ENCODE data around the gene AP1AR.
"Not testable (repeated sequence)": the region's sequence is repeated elsewhere in the genome, so short reads cannot be mapped to it uniquely, and the experiment has no call there.

The AP1AR gene

DNA sequence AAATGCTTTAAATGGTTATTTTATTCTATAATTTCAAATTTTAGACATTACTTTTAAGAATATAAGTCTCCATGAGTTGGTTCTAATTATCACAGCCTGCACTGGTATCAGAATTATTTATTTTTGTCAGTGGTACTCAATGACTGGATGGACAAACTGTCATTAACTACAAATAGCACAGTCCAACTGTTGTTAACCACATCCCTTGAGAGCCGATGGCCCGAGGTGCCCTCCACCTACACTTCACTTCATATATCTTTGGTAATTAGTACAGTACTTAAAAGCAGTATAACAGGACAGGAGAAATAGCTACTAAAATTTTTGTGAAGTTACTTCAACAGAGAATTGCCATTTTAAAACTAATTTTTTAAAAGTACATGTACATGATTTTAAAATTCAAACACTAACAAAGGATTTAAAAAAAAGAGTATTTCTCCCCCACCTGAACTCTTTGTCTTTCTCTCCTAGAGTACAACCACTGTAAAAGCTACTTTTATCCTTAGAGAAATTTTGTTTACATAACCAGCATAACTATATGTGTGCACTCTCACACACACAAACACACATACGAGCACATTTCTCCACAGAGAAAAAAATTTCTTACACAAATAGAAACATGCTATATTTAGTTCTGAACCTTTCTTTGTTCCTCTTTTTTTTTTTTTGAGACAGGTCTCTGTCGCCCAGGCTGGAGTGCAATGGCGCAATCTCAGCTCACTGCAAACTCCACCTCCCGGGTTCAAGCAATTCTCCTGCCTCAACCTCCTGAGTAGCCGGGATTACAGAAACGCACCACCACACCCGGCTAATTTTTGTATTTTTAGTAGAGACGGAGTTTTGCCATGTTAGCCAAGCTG lies 47.7 kb downstream of the AP1AR start:
- no peak for DNase-seq (ENCODE audit: low read depth)

DNA sequence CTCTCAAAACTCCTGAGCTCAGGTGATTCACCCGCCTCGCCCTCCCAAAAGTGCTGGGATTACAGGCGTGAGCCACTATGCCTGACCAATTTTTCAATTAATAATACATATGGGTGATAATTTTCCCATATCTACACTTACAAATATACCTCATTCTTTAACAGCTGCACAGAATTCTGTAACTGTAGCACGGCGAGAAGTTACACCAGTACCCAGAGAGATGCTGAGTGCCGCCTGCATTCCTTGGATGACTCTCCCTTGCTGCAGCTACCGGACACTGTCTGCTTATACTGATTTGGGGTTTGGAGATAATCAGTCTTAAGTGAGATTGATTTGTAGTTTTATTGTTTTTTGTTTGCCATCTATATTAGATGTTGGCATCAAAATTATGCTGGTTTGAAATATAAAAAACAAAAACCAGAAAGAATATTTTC lies 48.3 kb downstream of the AP1AR start:
- no peak for DNase-seq (ENCODE audit: low read depth)

DNA sequence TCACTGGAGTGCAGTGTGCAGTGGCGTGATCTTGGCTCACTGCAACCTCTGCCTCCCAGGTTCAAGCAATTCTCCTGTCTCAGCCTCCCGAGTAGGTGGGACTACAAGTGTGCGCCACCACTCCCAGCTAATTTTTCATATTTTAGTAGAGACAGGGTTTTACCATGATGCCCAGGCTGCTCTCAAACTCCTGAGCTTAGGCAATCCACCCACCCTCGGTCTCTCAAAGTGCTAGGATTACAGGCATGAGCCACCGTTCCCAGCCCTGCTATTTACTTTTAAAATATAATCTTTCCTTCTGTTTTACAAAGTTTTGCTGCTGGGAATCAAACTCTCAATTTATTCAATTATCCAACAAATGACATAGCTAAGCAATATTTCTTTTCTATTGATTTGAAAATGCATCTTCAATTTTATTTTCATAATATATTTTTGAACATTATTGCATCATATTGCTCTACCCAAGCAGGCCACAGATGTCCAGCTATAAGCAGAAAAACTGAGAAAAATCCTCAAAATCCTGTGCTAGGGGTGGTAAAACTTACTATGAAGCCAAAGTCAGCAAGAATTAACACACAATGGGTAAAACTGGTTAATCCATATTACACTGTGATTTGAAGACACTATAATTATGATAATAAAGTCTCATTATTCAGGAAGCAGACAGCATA lies 48.9 kb downstream of the AP1AR start:
- no peak for DNase-seq (ENCODE audit: low read depth)

DNA sequence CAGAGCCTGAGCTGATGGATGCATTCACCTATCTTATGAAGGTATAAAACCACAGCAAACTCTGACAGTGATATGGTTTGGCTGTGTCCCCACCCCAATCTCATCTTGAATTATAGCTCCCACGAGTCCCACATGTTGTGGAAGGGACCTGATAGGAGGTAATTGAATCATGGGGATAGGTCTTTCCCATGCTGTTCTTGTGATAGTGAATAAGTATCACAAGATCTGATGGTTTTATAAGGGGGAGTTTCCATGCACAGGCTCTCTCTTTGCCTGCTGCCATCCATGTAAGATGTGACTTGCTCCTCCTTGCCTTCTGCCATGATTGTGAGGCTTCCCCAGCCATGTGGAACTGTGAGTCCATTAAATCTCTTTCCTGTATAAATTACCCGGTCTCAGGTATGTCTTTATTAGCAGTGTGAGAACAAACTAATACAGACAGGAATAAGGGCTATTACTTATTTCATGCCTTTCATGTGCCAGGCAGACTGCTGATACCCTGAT lies 50.4 kb downstream of the AP1AR start:
- not testable (repeated sequence) for DNase-seq (ENCODE audit: low read depth)

DNA sequence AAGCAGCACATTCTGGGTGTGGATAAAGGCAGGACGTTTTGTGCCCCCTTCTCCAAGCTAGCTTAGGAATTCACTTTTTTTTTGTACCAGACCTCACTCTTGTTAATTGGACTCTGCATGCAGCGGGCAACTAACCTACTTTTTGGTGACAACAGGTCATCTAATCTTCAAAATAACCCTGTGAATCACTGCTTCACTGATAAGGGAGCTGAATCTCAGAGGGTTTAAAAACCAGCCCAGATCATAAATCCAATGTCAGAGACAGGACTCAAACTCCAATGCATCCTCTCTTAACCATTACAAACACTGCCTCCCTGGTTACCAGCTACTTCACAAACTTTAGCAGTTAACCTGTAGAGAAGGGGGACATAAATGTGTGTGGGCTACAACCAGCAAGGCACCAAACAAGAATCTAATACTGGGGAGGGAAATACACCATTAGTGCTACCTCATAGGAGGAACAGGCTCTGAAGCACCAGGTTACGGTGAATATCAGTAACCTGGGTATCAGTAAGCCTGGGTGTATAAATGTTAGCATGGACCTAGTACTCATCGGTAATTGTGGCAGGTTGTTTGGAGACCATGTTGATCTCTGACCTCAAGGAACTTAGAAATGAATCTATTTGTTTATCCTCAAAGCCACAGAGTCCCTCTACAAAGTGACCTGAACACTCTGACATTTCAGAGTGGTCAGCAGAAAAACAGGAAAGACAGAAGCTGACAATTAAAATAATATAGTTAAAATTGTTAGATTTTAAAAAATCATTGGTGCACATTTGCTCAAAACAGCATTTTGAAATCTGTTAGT lies 51.5 kb downstream of the AP1AR start:
- DNase-seq (ENCODE audit: low read depth): no peak

DNA sequence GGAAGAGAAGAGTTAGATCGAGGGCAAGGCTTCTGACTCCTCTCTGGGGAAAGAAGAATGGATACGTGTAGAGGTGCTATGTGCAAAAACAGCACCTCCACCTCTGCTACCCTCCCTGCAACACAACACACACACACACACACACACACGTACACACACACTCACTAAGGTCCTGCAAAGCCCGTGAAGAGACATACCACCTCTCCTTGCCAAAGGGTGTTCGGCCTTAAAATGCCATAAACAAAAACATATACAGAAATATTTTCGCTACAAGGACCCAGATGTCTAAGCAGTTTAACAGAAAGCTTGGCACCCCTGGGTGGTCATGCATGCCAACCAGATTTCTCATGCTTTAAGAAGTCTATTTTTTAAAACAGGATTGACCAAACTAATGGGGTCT lies 52.6 kb downstream of the AP1AR start:
- DNase-seq (ENCODE audit: low read depth): peak; percentile 23

DNA sequence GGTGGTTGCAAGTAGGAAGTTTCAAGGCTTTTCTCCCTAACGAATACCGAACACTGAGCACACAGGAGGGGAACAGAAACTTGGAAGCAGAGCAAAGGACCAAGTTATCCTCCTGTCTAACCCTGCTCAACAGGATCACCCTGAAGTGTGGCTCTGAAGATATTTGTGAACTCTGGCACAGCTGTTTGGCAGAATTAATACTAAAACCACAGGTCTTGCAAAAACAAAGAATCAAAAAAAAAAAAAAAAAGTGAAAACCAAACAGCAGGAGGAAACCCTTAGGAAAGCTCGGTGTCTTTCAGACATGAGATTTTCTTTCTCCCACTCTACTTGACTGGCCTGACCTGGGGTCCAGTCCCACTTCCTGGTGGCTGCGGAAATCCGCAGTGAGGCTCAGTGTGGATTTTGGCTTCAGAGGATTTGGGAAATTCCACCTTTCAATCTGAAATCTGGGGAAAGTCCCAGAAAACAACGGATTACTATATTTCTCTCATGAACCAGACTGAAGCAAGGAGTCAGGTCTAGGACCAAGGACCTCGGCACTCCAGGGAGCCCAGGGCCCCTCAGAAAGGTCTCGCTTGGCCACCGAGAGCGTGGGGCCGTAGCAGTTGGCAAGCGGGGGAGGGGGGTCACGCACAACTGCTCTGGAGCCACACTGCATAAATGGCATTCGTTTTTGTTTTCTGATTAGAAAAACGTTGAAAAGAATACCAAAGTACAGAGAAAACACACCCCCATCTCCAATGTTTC lies 53.2 kb downstream of the AP1AR start:
- peak; percentile 32 for DNase-seq (ENCODE audit: low read depth)

DNA sequence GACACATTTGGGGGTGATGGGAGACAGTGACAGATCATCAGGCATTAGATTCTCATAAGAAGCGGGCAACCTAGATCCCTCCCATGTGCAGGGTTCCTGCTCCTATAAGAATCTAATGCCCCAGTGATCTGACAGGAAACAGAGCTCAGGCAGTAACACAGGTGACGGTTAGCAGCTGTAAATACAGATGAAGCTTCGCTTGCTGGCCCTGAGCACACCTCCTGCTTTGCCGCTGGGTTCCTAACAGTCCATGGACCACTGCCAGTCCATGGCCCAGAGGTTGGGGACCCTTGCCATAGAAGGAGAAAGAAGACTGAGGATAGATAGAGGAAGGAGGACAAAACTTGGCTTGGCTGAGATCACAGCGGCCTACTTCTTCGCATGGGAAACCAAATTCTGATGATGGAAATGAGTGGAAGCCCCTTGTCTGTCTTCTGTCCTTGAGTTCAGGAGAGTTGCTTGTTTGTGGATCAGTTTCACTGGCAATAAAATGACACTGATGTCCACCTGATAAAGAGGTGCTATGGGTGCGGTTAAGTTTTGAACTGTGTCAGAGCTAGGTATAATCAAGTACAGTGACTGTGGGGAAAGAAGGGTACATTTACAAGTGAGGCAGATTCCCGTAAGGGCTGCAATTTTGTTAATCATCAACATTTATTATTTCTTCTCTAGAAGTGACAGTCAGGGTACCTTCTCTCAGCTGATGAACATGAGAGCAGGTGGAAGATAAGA lies 55.8 kb downstream of the AP1AR start:
- no peak for DNase-seq (ENCODE audit: low read depth)

DNA sequence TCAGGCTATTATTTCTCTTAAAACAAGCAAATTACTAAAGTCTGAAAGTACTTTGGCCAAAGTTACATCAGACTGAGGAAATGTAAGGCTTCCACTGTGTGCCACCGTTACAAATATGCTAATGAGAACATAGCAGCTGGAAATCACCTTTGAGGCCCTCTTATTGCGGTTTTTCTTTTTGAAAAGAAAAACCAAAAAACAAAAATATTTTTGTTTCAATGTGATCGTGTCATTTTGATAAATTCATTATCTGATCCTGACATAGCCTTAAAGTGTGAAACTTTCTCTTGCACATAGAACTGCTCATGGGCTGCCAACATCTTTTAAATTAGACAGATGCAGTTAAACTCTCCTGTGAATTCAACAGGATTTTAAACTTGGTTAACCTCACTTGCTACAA lies 56.9 kb downstream of the AP1AR start:
- no peak for DNase-seq (ENCODE audit: low read depth)

DNA sequence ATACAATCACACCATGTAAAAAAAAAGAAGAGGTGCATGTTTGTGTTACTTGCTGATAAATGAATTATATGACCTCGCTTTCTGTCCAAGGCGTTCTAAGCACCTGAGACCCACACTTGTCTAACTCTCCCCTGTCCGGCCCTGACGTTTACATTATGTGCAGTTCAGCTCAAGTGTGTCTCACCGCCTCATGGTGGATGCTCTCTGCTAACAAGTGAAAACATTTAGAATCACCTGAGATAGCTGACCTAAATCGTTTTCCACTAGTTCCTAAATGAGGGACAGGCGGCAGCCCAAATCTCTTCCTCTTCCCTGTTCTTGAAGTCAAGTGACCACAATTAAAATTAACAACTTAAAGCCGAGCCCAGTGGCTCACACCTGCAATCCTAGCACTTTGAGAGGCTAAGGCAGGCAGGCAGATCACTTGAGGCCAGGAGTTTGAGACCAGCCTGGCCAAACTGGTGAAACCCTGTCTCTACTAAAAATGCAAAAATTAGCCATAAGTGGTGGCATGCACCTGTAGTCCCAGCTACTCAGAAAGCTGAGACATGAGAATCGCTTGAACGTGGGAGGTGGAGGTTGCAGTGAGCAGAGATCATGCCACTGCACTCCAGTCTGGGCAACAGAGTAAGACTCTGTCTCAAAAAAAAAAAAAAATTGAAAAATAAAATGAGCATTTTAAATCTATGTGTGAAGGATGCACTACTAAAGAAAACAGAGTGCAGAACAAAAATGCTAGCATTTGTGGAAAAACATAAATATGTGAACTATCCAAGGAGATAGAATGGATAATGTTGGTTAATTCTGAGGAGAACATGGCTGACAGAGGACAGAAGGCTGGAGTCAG lies 58.0 kb downstream of the AP1AR start:
- DNase-seq (ENCODE audit: low read depth): no peak

DNA sequence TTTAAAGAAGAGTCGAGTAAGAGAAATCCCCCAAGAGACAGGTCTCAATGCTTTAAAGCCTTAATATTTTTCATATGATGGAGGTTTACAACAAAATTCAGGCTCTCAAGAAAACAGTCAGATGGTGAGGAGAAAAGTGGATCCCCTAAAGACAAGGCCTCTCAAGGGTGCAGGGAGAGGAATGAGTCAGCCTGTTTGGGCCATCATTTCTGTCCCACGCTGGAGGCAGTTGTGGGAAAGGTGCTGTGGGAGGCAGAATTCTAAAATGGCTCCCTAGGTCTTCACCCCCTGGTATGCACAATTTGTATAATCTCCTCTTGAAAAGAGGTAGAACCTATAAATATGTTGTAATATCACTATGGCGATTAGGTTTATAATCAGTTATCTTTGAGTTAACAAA lies 58.8 kb downstream of the AP1AR start:
- DNase-seq (ENCODE audit: low read depth): no peak

DNA sequence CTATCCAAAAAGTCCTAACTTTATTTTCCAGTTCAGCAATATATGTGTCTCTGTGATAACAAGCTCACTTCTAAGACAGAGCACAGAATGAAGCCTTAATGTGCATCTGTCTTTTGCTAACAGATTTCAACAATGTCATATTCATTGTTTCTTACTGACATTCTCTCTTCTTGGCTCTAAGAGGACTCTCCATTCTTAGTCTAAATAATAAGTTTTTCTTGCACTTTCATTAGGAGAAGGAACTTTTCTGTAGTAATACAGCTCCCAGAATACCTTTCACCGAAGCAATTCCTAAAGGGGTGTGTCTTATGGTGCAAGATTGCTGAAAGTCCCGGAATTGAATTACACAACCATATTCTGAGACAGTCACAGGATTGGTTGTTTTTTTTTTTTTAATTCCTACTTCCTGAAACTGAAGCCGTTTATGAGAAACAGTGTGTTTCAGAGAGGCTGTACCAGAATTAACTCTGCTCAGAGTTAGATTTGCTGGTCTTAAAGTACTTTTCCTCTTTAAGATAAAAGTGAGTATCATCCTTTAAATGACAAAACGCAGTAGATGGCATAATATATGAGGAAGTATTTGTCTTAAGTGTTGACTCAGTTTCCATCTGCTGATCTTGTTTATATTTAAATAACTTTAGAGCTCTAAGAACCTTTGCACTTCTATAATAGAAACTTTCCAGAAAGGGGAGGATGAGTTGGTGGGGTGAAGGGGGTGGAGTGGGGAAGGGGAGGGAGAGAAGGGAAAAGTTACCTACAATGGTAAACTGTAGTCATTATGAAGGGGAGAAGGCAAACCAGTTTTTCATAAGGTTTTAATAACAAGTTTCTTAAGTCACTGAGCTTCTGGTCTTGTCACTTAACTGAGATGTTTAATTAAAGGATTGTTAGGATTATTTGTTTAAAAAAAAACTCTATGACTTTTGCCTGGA lies 65.6 kb downstream of the AP1AR start, which contains the start of gene ALPK1:
TSS of gene ALPK1 (plus strand) at position 421 of the 932 bp plus-strand sequence.
- peak; percentile 86 for DNase-seq (ENCODE audit: low read depth)

DNA sequence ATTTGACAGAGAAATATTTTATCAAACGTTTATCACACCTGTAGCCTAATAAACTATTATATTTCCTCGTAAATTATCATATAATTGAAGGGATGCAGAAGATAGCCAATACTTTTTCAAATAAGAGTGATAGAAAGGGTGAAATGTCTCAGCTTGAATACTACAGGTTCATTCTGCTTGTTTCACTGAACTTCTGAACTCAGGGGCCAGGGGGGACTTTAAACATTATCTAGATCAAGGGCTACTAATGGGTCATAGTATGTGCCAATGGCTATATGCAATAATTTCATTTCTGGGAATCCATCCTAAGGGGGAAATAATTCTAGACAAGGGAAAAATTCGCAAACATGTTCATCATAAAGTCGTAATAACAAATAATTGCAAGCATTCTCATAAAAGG lies 68.1 kb downstream of the AP1AR start:
- DNase-seq (ENCODE audit: low read depth): no peak

DNA sequence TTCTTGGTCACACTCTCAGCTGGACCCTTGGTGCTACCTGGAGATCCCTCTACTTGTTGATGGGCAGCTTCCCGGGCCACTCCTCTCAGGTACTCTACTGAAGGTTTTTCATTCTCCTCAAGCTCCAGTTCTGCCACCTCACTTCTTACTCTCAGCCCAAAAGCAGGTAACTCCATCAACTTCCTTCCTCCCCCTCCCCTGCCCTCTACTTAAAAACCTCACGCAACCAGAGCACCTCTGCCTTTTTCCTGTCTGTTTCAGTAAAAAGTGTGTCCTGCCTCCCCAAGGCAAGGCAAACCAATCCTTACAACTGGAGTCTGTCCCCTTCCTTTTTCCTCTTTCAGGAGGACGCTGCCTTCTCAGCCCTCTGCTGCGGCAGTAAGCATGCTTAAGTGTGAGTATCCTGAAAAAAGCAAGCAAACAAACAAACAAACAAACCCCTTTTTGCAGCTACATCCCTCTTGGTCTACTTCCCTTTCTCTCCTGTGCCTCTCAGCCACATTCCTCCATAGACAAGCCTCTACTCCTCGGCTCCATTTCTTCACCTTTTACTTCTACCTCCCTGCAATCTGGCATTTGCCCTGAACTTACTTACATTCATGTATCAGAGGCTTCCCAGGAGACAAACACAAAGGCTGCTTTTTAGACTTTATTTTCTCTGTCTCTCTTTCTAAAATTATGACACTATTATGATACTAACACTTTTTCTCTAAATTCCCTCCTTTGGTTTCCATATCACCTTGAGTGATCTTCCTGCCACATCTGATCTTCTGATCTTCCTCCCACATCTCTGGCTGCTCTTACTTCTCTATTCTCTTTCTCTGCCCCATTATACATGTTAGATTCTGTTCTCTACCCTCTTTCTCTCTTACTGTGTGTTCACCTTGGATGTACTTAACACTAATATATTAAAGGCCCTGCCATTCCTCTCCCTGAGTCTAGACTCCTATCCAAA lies 71.0 kb downstream of the AP1AR start:
- DNase-seq (ENCODE audit: low read depth): no peak

DNA sequence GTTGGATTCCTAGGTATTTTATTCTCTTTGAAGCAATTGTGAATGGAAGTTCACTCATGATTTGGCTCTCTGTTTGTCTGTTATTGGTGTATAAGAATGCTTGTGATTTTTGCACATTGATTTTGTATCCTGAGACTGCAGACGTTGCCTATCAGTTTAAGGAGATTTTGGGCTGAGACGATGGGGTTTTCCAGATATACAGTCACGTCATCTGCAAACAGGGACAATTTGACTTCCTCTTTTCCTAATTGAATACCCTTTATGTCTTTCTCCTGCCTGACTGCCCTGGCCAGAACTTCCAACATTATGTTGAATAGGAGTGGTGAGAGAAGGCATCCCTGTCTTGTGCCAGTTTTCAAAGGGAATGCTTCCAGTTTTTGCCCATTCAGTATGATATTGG lies 73.9 kb downstream of the AP1AR start:
- not testable (repeated sequence) for DNase-seq (ENCODE audit: low read depth)

DNA sequence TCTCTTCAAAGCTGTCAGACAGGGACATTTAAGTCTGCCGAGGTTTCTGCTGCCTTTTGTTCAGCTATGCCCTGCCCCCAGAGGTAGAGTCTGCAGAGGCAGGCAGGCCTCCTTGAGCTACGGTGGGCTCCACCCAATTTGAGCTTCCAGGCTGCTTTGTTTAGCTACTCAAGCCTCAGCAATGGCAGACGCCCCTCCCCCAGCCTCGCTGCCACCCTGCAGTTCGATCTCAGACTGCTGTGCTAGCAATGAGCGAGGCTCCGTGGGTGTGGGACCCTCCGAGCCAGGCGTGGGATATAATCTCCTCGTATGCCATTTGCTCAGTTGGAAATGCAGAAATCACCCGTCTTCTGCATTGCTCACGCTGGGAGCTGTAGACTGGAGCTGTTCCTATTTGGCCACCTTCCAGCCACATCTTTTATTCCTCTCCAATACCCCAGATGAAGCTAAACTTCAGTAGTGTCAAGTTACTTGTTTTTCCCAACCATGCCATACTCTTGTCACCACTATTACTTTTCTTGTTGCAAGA lies 77.7 kb downstream of the AP1AR start:
- DNase-seq (ENCODE audit: low read depth): not testable (repeated sequence)

DNA sequence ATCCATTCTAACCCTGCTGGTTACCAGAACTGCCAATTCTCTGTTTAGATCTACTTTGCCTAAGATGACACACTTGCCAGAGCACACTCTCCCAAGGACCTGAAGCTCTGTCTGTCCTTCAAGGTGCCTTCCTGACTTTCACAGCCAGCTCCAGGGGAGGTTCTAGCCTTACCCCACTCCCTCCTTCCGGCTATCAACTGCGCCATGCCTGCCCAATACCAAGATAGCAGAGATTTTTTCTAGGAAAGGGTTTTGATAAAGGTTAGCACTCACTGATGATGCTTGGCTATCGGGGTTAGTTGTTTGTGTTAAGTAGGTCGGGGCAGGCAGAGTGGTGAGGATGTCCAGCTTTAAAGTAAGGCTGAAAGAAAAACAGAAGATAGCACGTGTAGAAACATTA lies 79.9 kb downstream of the AP1AR start:
- DNase-seq (ENCODE audit: low read depth): no peak

Data from ELR (cell line).